Pancreas (tissue), 10 donors: Measurements from ENCODE around the gene SESN1. TPM values are rescaled to one million over a fixed set of nuclear protein-coding genes. Genes with fewer than 3 reads are reported as not detected.

Source experiments
- ATAC-seq, 4 donors: fragments of 200-7000 bp; cut with Tn5 transposase; one replicate each; pipeline versions ENCODE4 v1.8.0 to v1.9.1; 2020; ENCODE audit warnings: mild to moderate bottlenecking in 4 of 4, moderate library complexity in 4 of 4
- DNase-seq, 6 donors: peaks; one replicate each; pipeline ENCODE4 v3.0.0-alpha.2; 2020
- FAIRE-seq: peaks from 2 replicates; lab custom pipeline; 2012; peaks lifted over from hg19 to GRCh38; lab: Jason Lieb, UNC
- H3K27ac ChIP-seq, 4 donors: fragments of 200-600 bp; sonication (generic); 1 replicate in 3 of 4; 2 replicates in 1 of 4; pipeline versions ENCODE4 v1.5.0 to v1.8.0; 2020
- H3K27me3 ChIP-seq, 4 donors: fragments of 200-600 bp; one replicate each; pipeline ENCODE4 v1.8.0; 2021
- H3K36me3 ChIP-seq, 3 donors: fragments of 200-600 bp; sonication (generic) in 1 of 3; one replicate each; pipeline versions ENCODE4 v1.5.0 to v1.8.0; 2020 to 2021
- H3K4me1 ChIP-seq, 3 donors: fragments of 200-600 bp; one replicate each; pipeline ENCODE4 v1.8.0; 2021
- H3K4me3 ChIP-seq, 4 donors: fragments of 200-600 bp; sonication (generic) in 2 of 4; one replicate each; pipeline versions ENCODE4 v1.5.0 to v1.8.0; 2020 to 2021
- H3K9me3 ChIP-seq, 4 donors: fragments of 200-600 bp; one replicate each; pipeline ENCODE4 v1.8.0; 2021
- CTCF ChIP-seq, 4 donors: fragments of 200-600 bp; sonication (generic) in 3 of 4; IDR thresholded peaks; one replicate each; pipeline versions ENCODE4 v1.5.0 to v1.8.0; 2021; ENCODE audit warnings: antibody characterized with exemption in 4 of 4
- WGBS, 2 donors: extraction: QIAGEN DNeasy Blood & Tissue Kit; methylation state at CpG; one replicate each; pipeline ENCODE4 v1.1.7; 2013; 5-methylcytosine and 5-hydroxymethylcytosine counted together
- intact Hi-C, 3 donors: fragments of 100-400 bp; cut with DNase I; formaldehyde crosslinking; loops; one replicate each; pipeline versions ENCODE4 v1.11.1 to v1.14.2; 2022
- polyA plus RNA-seq, 2 donors: library from polyadenylated mRNA; stranded (reverse); fragments of 200-250 nt; gene quantifications; one replicate each; pipeline ENCODE4 v1.2.3, GENCODE V29; 2013
- total RNA-seq, 6 donors: library from RNA; stranded (reverse); fragmentation: NEBNext Ultra II Directional in 4 of 6; extraction: Animal tissue kit (Norgen Biotek cat#: 25700) in 4 of 6; gene quantifications; one replicate each; pipeline versions ENCODE4 v1.2.1 to v1.2.4, GENCODE V29; 2021 to 2023
- donor health status: healthy with polysubstance abuse.
- donor health status: DM: no; HTN: no; CAD: no; lungs with moderate emphysema.
- donor health status: DM: no; HTN: no; CAD: no.
- donor health status: control.
- donor health status: control.
- donor health status: Bipolar disorder and iron deficiency.
- donor health status: DM: yes; HTN: yes; CAD: no.
- donor health status: DM: no; HTN: no; CAD: no.
- donor health status: DM: no; HTN: no; CAD: no.
- donor health status: DM: yes; HTN: yes; CAD: no.

Gene SESN1
- total and polyA plus RNA-seq, 8 donors, result 8.5 to 22.4 (median 16.8) TPM

- ATAC-seq (peak; percentile 32 to 57 (median 46)), DNase-seq (no peak), FAIRE-seq (no peak)
- Histone ChIP-seq H3K27me3 (no peaks in the 10 kb centered on the region), H3K9me3 (no peaks in the 10 kb centered on the region), H3K27ac (peak overlapping the region; percentile 91 to 99 (median 97)), H3K36me3 (no peaks in the 10 kb centered on the region), H3K4me3 (peak overlapping the region; percentile 74 to 91 (median 87)), H3K4me1 (peaks cover 10 to 40% (median 33%) of the 10 kb centered on the region in 3 donors)
- 1% methylated on average over 23 to 24 of the region's 24 CpGs for WGBS, 2 donors
- intact Hi-C loops, result no loop called here
- TF ChIP-seq CTCF (IDR thresholded peaks at IDR 0.05), result no peak
Measured at GRCh38 chr6:109008537-109009235, 86.0 kb downstream of the SESN1 start.

DNA sequence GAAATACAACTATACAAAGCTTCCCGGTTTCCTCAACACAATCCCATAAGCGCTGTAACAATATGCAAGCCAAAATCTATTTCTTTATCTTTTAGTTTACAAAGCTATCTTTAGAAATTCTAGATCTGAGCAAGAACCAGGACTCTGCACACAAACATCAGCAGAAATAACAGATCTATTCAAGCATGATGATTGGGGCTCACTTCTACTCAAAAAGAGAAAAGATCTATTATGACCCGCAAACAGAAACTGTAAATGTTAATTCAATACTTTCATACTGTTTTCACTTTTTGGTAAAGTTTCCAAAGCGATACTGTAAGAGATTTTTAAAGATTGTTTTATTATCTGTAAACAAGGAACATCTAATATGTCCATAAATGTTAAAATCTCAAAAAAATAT, 86.6 kb downstream of the SESN1 start:
- DNase-seq, result no peak
- no peaks in the 10 kb centered on the region for H3K27me3 ChIP-seq
- no peaks in the 10 kb centered on the region for H3K36me3 ChIP-seq
- intact Hi-C loops, result no loop called here
- TF ChIP-seq CTCF (IDR thresholded peaks at IDR 0.05), result no peak
- FAIRE-seq, result peak; percentile 51
- WGBS, 2 donors, result 9 to 13% methylated on average over 4 of the region's 4 CpGs
- H3K9me3 ChIP-seq, result no peaks in the 10 kb centered on the region
- H3K27ac ChIP-seq, result peak overlapping the region in 3 of 4 donors; percentile 91 to 99 (median 96)
- no peak for ATAC-seq
- peaks cover 11 to 46% (median 39%) of the 10 kb centered on the region in 3 donors for H3K4me1 ChIP-seq
- H3K4me3 ChIP-seq, result peak overlapping the region in 3 of 4 donors; percentile 87 to 91 (median 87)

- intact Hi-C loops, result no loop called here
- WGBS, 2 donors, result 37% methylated on average over 3 of the region's 3 CpGs
- Histone ChIP-seq H3K27ac (peak overlapping the region in 2 of 4 donors; percentile 96 to 99), H3K9me3 (no peaks in the 10 kb centered on the region), H3K4me3 (peak overlapping the region in 3 of 4 donors; percentile 87 to 91 (median 87)), H3K27me3 (no peaks in the 10 kb centered on the region), H3K4me1 (peaks cover 11 to 51% (median 44%) of the 10 kb centered on the region in 3 donors), H3K36me3 (no peaks in the 10 kb centered on the region)
- no peak for ATAC-seq
- FAIRE-seq, result no peak
- no peak for TF ChIP-seq CTCF (IDR thresholded peaks at IDR 0.05)
- no peak for DNase-seq
Measured at GRCh38 chr6:109007521-109007920, 87.1 kb downstream of the SESN1 start.

GRCh38 chr6:109006818-109007217, 87.8 kb downstream of the SESN1 start:
- FAIRE-seq (no peak), ATAC-seq (no peak), DNase-seq (no peak)
- no peaks in the 10 kb centered on the region for H3K9me3 ChIP-seq
- no peaks in the 10 kb centered on the region for H3K27me3 ChIP-seq
- intact Hi-C loops, result no loop called here
- H3K4me1 ChIP-seq, result peaks cover 12 to 58% (median 50%) of the 10 kb centered on the region in 3 donors
- 29 to 35% methylated on average over 1 of the region's 1 CpG for WGBS, 2 donors
- no peaks in the 10 kb centered on the region for H3K36me3 ChIP-seq
- peak overlapping the region in 1 of 4 donors; percentile 96 for H3K27ac ChIP-seq
- TF ChIP-seq CTCF (IDR thresholded peaks at IDR 0.05), result no peak
- H3K4me3 ChIP-seq, result peak overlapping the region in 2 of 4 donors; percentile 87 to 91

- no peak for ATAC-seq
- intact Hi-C loops, result no loop called here
- Histone ChIP-seq H3K4me1 (peaks cover 30 to 77% (median 56%) of the 10 kb centered on the region in 3 donors), H3K9me3 (no peaks in the 10 kb centered on the region), H3K27ac (peak overlapping the region in 3 of 4 donors; percentile 65 to 83 (median 72)), H3K27me3 (no peaks in the 10 kb centered on the region), H3K36me3 (peaks cover 0 to 4% (median 4%) of the 10 kb centered on the region in 3 donors), H3K4me3 (no peak overlapping the region)
- DNase-seq, result no peak
- no peak for TF ChIP-seq CTCF (IDR thresholded peaks at IDR 0.05)
- peak; percentile 23 for FAIRE-seq
Measured at GRCh38 chr6:109002882-109003281, 91.8 kb downstream of the SESN1 start.
